ENCODE measurements around the gene RTBDN. TPM values are rescaled to one million over a fixed set of nuclear protein-coding genes. Genes with fewer than 3 reads are reported as not detected.
A peak's percentile ranks its signal among the peaks of the same experiment; 100 is the strongest.

RTBDN gene
- total RNA-seq, 1 experiment from 2014 or later, result not detected

DNA sequence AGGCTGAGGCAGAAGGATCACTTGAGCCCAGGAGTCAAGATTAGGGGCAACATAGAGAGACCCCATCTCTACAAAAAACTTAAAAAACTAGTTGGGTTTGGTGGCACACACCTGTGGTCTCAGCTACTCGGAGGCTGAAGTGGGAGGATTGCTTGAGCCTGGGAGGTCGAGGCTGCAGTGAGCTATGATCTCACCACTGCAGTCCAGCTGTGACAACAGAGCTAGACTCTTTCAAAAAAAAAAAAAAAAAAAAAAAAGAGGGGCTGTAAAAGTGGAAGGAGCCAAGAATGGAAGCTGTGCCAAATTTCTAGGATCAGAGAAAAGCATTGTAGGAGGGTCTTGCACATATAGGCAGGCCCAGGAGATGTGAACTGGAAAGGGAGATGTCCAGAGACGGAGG is 37.3 kb upstream of the RTBDN start:
- DNase-seq, result no peak
- peaks cover 32% of the 10 kb centered on the region for H3K36me3 Mint-ChIP-seq (ENCODE audit: insufficient read depth, unreplicated experiment)
- H3K4me3 Mint-ChIP-seq (ENCODE audit: low read depth, unreplicated experiment), result no peak overlapping the region
- H3K9me3 Mint-ChIP-seq (ENCODE audit: low read depth, unreplicated experiment), result no peaks in the 10 kb centered on the region
- no TSS peak for BruUV-seq (replicated peaks)
- CTCF ChIA-PET, result no interaction called here
- intact Hi-C loops (cut with micrococcal nuclease; ENCODE audit: unreplicated experiment), result no loop called here
- TF ChIP-seq, protein P1, sequence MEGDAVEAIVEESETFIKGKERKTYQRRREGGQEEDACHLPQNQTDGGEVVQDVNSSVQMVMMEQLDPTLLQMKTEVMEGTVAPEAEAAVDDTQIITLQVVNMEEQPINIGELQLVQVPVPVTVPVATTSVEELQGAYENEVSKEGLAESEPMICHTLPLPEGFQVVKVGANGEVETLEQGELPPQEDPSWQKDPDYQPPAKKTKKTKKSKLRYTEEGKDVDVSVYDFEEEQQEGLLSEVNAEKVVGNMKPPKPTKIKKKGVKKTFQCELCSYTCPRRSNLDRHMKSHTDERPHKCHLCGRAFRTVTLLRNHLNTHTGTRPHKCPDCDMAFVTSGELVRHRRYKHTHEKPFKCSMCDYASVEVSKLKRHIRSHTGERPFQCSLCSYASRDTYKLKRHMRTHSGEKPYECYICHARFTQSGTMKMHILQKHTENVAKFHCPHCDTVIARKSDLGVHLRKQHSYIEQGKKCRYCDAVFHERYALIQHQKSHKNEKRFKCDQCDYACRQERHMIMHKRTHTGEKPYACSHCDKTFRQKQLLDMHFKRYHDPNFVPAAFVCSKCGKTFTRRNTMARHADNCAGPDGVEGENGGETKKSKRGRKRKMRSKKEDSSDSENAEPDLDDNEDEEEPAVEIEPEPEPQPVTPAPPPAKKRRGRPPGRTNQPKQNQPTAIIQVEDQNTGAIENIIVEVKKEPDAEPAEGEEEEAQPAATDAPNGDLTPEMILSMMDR (IDR thresholded peaks at IDR 0.05; ENCODE audit: unreplicated experiment), result no peak
- H3K27ac Mint-ChIP-seq (ENCODE audit: unreplicated experiment), result peak overlapping the region; percentile 63
- H3K4me1 Mint-ChIP-seq (ENCODE audit: low read depth, unreplicated experiment), result peaks cover 12% of the 10 kb centered on the region
- H3K27me3 Mint-ChIP-seq (ENCODE audit: unreplicated experiment), result no peaks in the 10 kb centered on the region

DNA sequence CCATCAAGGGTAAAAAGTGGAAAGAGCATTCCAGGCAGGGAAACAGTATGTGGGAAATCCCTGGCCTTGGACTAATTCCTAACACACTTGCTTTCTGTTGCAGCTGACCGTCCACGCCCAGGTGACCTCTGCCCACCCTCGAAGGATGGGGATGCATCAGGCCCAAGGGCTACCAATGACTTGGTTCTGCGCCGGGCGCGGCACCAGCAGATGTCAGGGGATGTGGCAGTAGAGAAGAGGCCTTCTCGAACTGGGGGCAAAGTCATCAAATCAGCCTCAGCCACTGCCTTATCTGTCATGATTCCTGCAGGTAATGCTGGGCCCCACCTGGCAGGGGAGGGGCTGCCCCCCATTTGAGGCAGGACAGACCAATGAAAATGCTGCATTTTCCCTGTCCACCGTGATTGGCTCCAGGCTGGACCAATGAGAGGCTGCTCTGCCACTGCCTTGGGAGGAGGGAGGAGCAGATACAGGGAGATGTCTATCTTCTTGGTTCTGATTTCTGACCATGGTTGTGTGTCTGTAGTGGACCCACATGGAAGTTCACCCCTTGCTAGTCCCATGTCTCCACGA is 34.2 kb upstream of the RTBDN start:
- no peak overlapping the region for H3K27ac Mint-ChIP-seq (ENCODE audit: unreplicated experiment)
- CTCF ChIA-PET, result no interaction called here
- H3K4me1 Mint-ChIP-seq (ENCODE audit: low read depth, unreplicated experiment), result peaks cover 12% of the 10 kb centered on the region
- intact Hi-C loops (cut with micrococcal nuclease; ENCODE audit: unreplicated experiment), result no loop called here
- no peaks in the 10 kb centered on the region for H3K27me3 Mint-ChIP-seq (ENCODE audit: unreplicated experiment)
- no TSS peak for BruUV-seq (replicated peaks)
- TF ChIP-seq, protein P1 (IDR thresholded peaks at IDR 0.05; ENCODE audit: unreplicated experiment), result no peak
- H3K9me3 Mint-ChIP-seq (ENCODE audit: low read depth, unreplicated experiment), result no peaks in the 10 kb centered on the region
- no peak for DNase-seq
- peaks cover 38% of the 10 kb centered on the region for H3K36me3 Mint-ChIP-seq (ENCODE audit: insufficient read depth, unreplicated experiment)
- no peak overlapping the region for H3K4me3 Mint-ChIP-seq (ENCODE audit: low read depth, unreplicated experiment)

DNA sequence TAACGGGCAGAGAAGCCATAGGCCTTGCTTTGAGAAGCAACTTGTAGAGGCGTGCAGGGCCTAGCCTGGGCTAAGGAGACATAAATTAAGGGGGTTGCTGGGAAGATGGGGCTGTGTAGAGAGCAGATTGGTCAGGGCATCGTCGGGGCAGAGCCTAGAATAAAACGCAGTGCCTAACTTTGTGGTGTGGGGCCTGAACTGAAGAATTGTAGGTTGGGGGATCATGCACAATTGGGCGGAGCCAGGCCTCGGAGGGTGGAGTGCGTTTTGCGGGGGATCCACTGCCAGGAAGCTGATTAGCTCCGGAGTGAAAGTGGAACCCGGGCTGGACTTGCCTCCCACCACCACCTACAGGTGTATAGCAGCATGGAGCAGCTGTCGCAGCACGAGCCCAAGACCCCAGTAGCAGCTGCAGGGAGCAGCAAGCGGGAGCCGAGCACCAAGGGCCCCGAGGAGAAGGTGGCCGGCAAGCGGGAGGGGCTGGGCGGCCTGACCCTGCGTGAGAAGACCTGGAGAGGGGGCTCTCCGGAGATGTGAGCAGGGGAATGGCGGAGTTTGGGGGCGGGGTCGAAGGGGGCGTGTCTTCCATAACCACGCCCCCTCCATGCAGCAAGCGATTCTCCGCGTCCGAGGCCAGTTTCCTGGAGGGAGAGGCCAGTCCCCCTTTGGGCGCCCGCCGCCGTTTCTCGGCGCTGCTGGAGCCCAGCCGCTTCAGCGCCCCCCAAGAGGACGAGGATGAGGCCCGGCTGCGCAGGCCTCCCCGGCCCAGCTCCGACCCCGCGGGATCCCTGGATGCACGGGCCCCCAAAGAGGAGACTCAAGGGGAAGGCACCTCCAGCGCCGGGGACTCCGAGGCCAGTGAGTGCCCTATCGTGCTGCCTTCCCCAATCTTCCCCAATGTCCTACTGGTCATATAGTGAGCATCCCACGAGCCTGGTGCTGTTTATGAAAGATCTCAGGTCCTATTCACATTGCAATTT is 33.0 kb upstream of the RTBDN start:
- Mint-ChIP-seq H3K4me1 (ENCODE audit: low read depth, unreplicated experiment) (peaks cover 7% of the 10 kb centered on the region), H3K9me3 (ENCODE audit: low read depth, unreplicated experiment) (no peaks in the 10 kb centered on the region), H3K36me3 (ENCODE audit: insufficient read depth, unreplicated experiment) (peaks cover 28% of the 10 kb centered on the region), H3K4me3 (ENCODE audit: low read depth, unreplicated experiment) (no peak overlapping the region), H3K27ac (ENCODE audit: unreplicated experiment) (no peak overlapping the region), H3K27me3 (ENCODE audit: unreplicated experiment) (no peaks in the 10 kb centered on the region)
- intact Hi-C loops (cut with micrococcal nuclease; ENCODE audit: unreplicated experiment), result no loop called here
- CTCF ChIA-PET, result no interaction called here
- DNase-seq, result no peak
- no TSS peak for BruUV-seq (replicated peaks)
- TF ChIP-seq, protein P1 (IDR thresholded peaks at IDR 0.05; ENCODE audit: unreplicated experiment), result no peak

DNA sequence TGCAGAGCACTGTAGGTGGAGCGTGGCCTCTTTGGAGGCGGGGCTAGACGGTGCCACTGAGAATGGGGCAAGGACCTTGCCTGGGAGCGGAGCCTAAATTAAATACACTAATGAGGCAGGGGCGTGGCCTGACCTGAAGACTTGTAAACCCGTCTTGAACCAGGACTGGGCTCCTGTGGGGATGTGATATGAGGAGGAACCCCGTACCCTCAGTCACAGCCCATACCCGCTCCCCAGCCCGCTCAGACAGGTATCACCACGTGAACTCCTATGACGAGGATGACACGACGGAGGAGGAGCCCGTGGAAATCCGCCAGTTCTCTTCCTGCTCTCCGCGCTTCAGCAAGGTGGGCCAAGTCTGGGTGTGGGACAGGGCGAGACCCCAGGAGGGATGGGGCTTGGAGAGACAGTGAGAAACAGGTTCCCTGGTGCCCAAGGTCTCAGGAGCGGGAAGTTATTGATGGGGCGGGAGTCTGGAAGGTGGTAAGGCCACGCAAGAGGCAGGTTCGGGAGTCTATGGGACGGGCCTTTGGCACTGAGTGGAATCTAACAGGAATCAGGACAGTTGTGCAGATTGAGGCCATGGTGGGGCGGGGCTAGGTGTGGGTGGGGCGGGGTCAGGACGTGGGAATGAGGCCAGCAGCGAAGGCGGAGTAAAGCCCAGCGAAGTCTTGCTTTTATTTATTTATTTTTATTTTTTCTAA is 32.2 kb upstream of the RTBDN start:
- H3K36me3 Mint-ChIP-seq (ENCODE audit: insufficient read depth, unreplicated experiment), result peaks cover 20% of the 10 kb centered on the region
- intact Hi-C loops (cut with micrococcal nuclease; ENCODE audit: unreplicated experiment), result no loop called here
- H3K27me3 Mint-ChIP-seq (ENCODE audit: unreplicated experiment), result peaks cover 4% of the 10 kb centered on the region
- no TSS peak for BruUV-seq (replicated peaks)
- TF ChIP-seq, protein P1 (IDR thresholded peaks at IDR 0.05; ENCODE audit: unreplicated experiment), result no peak
- H3K4me1 Mint-ChIP-seq (ENCODE audit: low read depth, unreplicated experiment), result no peaks in the 10 kb centered on the region
- CTCF ChIA-PET, result no interaction called here
- DNase-seq, result no peak
- H3K9me3 Mint-ChIP-seq (ENCODE audit: low read depth, unreplicated experiment), result no peaks in the 10 kb centered on the region
- no peak overlapping the region for H3K27ac Mint-ChIP-seq (ENCODE audit: unreplicated experiment)
- H3K4me3 Mint-ChIP-seq (ENCODE audit: low read depth, unreplicated experiment), result no peak overlapping the region

All from Calu3 (cell line).